Stimulated activated CD4-positive, alpha-beta T cell treated with anti-CD3 and anti-CD28 coated beads, Interleukin-2, amount 100 ng/mL, for 48 hours (primary cell): ENCODE data around the gene S100A4.
"Not testable (repeated sequence)": the region's sequence is repeated elsewhere in the genome, so short reads cannot be mapped to it uniquely, and the experiment has no call there.

Experiments used
- DNase-seq, 2 donors: peaks; one replicate each; pipeline ENCODE4 v3.0.0-alpha.2; 2020

Gene S100A4

GRCh38 chr1:153545067-153546055, at the start of gene S100A4:
Gene S100A4, minus strand, starts transcription at chr1:153545806. Its CDS starts 1,012 bp downstream, at chr1:153544794.
- DNase-seq = peak; percentile 86 to 91

GRCh38 chr1:153592748-153593147, 47.1 kb upstream of the S100A4 start:
- no peak for DNase-seq

- no peak for DNase-seq
Observed at GRCh38 chr1:153588482-153588881, 42.9 kb upstream of the S100A4 start.

GRCh38 chr1:153588033-153588432, 42.4 kb upstream of the S100A4 start:
- DNase-seq = not testable (repeated sequence)

- DNase-seq = no peak
Observed at GRCh38 chr1:153587314-153587713, 41.7 kb upstream of the S100A4 start.

GRCh38 chr1:153586347-153586746, 40.7 kb upstream of the S100A4 start:
- no peak for DNase-seq

GRCh38 chr1:153585006-153585405, 39.4 kb upstream of the S100A4 start:
- no peak for DNase-seq

GRCh38 chr1:153583976-153584375, 38.4 kb upstream of the S100A4 start:
- DNase-seq = no peak

- not testable (repeated sequence) for DNase-seq
Observed at GRCh38 chr1:153583514-153583913, 37.9 kb upstream of the S100A4 start.

GRCh38 chr1:153582836-153583235, 37.2 kb upstream of the S100A4 start:
- not testable (repeated sequence) for DNase-seq

- no peak for DNase-seq
Observed at GRCh38 chr1:153578936-153579335, 33.3 kb upstream of the S100A4 start.

GRCh38 chr1:153578490-153578889, 32.9 kb upstream of the S100A4 start:
- no peak for DNase-seq

GRCh38 chr1:153577624-153578051, 32.0 kb upstream of the S100A4 start:
- DNase-seq = no peak

GRCh38 chr1:153577138-153577537, 31.5 kb upstream of the S100A4 start:
- no peak for DNase-seq

- DNase-seq = not testable (repeated sequence)
Observed at GRCh38 chr1:153575497-153575896, 29.9 kb upstream of the S100A4 start.

- DNase-seq = not testable (repeated sequence)
Observed at GRCh38 chr1:153575081-153575491, 29.5 kb upstream of the S100A4 start.

- DNase-seq = no peak
Observed at GRCh38 chr1:153573351-153573750, 27.7 kb upstream of the S100A4 start.

GRCh38 chr1:153572569-153573015, 27.0 kb upstream of the S100A4 start:
- DNase-seq = peak; percentile 51 to 61

GRCh38 chr1:153571706-153572105, 26.1 kb upstream of the S100A4 start:
- no peak for DNase-seq

- DNase-seq = no peak
Observed at GRCh38 chr1:153570874-153571273, 25.3 kb upstream of the S100A4 start.

GRCh38 chr1:153569465-153569864, 23.9 kb upstream of the S100A4 start:
- DNase-seq = no peak

GRCh38 chr1:153568367-153569099, 22.9 kb upstream of the S100A4 start:
- peak; percentile 89 to 91 for DNase-seq

GRCh38 chr1:153567621-153568366, 22.2 kb upstream of the S100A4 start:
- peak; percentile 41 to 49 for DNase-seq
